Hindlimb muscle (tissue), 1 donor: ENCODE measurements around the gene INO80C. TPM values are rescaled to one million over a fixed set of nuclear protein-coding genes. Genes with fewer than 3 reads are reported as not detected.

Source experiments
- DNase-seq: peaks from one replicate; pipeline ENCODE4 v3.0.0-alpha.2; 2013
- polyA plus RNA-seq: library from polyadenylated mRNA; unstranded; fragments of 120-200 nt; gene quantifications from one replicate; pipeline ENCODE4 v1.2.1, GENCODE V29; 2013; ENCODE audit not compliant: insufficient read length

The INO80C gene
- polyA plus RNA-seq, 1 donor, result 27.8 TPM

DNA sequence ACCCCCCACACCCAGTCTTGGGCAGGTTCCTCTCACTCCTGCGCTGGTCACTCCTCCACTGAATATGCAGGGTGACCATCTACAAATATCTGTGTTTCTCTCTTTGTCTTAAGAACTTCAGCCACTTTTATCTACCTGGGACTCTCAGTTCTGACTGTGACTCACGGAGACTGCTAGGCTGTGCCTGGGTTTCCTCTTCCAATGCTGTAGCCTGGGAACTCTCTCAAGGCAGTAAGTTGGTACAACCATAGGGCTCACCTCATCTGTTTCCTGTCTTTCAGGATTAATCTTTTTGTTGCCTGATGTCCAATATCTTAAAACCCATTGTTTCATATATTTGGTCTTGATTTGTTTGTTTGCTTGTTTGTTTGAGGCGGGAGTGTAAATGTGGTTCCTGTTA, 73.4 kb downstream of the INO80C start:
- DNase-seq, result no peak

DNA sequence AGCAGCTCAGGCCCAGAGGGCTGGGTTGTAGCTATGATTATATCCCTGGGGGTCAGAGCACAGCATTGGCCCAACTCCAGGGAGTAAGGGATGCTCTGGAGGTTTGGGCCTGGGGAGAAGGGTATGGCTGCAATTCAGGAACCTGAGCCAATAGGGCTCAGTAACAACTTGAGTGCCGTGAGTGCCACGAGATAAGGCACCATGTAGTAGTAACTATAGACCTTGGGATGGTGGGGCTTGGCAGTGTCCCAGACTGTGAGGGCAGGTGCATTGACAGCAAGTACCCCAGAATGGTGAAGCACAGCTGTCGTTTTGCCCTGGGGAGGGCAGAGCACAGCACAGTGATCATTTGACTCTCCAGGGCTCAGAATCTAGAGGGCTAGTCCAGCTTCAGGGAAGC, 75.5 kb downstream of the INO80C start:
- no peak for DNase-seq

DNA sequence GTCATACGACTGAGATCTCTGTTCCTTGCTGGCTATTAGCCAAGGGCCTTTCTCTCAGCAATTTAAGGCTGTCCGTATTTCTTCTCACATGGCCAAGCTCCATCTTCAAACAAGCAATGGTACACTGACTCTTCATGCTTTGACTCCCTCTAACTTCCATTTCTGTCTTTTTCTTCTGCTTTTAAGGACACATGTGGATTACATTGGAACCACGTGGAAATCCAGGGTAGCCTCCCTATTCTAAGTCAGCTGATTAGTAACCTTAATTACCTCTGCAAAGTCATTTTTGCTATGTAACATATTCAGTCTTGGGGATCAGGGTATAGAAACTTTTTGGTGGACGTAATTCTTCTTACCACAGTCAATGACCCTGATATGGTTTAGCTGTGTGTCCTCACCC, 79.2 kb downstream of the INO80C start:
- no peak for DNase-seq

Other genes with a start within 250 kb of the INO80C start
- gene ZSCAN30, start 207.7 kb downstream of the INO80C start, polyA plus RNA-seq, result 27.7 TPM
- gene ZNF24, start 153.5 kb downstream of the INO80C start, polyA plus RNA-seq, result 28.1 TPM
- 1.3 TPM for gene ZNF396, start 120.6 kb downstream of the INO80C start, polyA plus RNA-seq
- gene GALNT1, start 83.8 kb upstream of the INO80C start, polyA plus RNA-seq, result 83.8 TPM